Sigmoid colon (tissue), 7 donors: ENCODE data around the gene ZMPSTE24. TPM values are rescaled to one million over a fixed set of nuclear protein-coding genes. Genes with fewer than 3 reads are reported as not detected.

Experiments
- DNase-seq: peaks from one replicate; pipeline ENCODE4 v3.0.0-alpha.2; 2019
- H3K27ac ChIP-seq, 4 donors: fragments of 200-600 bp; sonication (generic); one replicate each; pipeline ENCODE4 v1.5.1; 2016 to 2019; ENCODE audit warnings: mild to moderate bottlenecking in 1 of 4
- H3K27me3 ChIP-seq, 3 donors: fragments of 200-600 bp; sonication (generic); one replicate each; pipeline ENCODE4 v1.5.1; 2019; ENCODE audit warnings: mild to moderate bottlenecking in 1 of 3
- H3K36me3 ChIP-seq, 4 donors: fragments of 200-600 bp; sonication (generic); one replicate each; pipeline ENCODE4 v1.5.1; 2016 to 2019
- H3K4me1 ChIP-seq, 4 donors: fragments of 200-600 bp; sonication (generic); one replicate each; pipeline ENCODE4 v1.5.1; 2017 to 2019
- H3K4me3 ChIP-seq, 4 donors: fragments of 200-600 bp; sonication (generic); one replicate each; pipeline ENCODE4 v1.5.1; 2017 to 2019; ENCODE audit warnings: mild to moderate bottlenecking in 2 of 4, moderate library complexity in 1 of 4
- H3K9me3 ChIP-seq, 4 donors: fragments of 200-600 bp in 3 of 4; sonication (generic) in 3 of 4; one replicate each; pipeline versions ENCODE4 v1.5.1 to v1.6.1; 2013 to 2019
- CTCF ChIP-seq, 4 experiments: fragments of 450-650 bp in 3 of 4; fragments of 200-600 bp in 1 of 4; IDR thresholded peaks; one replicate each; pipeline ENCODE4 v1.5.1; 2016 to 2019; ENCODE audit warnings: antibody characterized with exemption in 4 of 4, mild to moderate bottlenecking in 3 of 4, moderate library complexity in 2 of 4
- EP300 ChIP-seq, 4 donors: sonication (generic); formaldehyde crosslinking; IDR thresholded peaks; one replicate each; pipeline ENCODE4 v1.6.1; 2017; ENCODE audit warnings: antibody characterized with exemption in 4 of 4
- POLR2A ChIP-seq, 2 donors: fragments of 450-650 bp; IDR thresholded peaks; one replicate each; pipeline ENCODE4 v1.6.1; 2016; ENCODE audit warnings: antibody characterized with exemption in 2 of 2, mild to moderate bottlenecking in 2 of 2, moderate library complexity in 2 of 2
- POLR2AphosphoS5 ChIP-seq, 4 donors: sonication (generic); formaldehyde crosslinking; IDR thresholded peaks; one replicate each; pipeline ENCODE4 v1.6.1; 2017; ENCODE audit warnings: antibody characterized with exemption in 4 of 4
- WGBS, 2 donors: extraction: QIAGEN DNeasy Blood & Tissue Kit; methylation state at CpG; one replicate each; pipeline ENCODE4 v1.1.7; 2013; 5-methylcytosine and 5-hydroxymethylcytosine counted together
- intact Hi-C: fragments of 100-400 bp; cut with DNase I; formaldehyde crosslinking; loops from one replicate; pipeline ENCODE4 v1.15.1; 2023
- polyA plus RNA-seq, 3 donors: library from polyadenylated mRNA; stranded (reverse); fragments of 200-250 nt; gene quantifications; one replicate each; pipeline ENCODE4 v1.2.3, GENCODE V29; 2013
- total RNA-seq, 4 donors: library from RNA; depleted of rRNA; stranded (reverse); fragments of >200 nt; gene quantifications; one replicate each; pipeline ENCODE4 v1.1.0, GENCODE V29; 2016
- donor health status: healthy with polysubstance abuse.
- donor health status: Bipolar disorder and iron deficiency.
- donor health status: healthy.

The ZMPSTE24 gene
- total and polyA plus RNA-seq, 7 donors, result 10.8 to 40.7 (median 31.0) TPM

GRCh38 chr1:40267767-40268187 is 9.7 kb downstream of the ZMPSTE24 start:
- intact Hi-C loops, result no loop called here
- Histone ChIP-seq H3K36me3 (peaks cover 0 to 74% (median 25%) of the 10 kb centered on the region in 4 donors), H3K4me1 (peaks cover 0 to 44% (median 36%) of the 10 kb centered on the region in 4 donors), H3K9me3 (no peaks in the 10 kb centered on the region), H3K4me3 (peak overlapping the region in 1 of 4 donors; percentile 4), H3K27me3 (no peaks in the 10 kb centered on the region), H3K27ac (peak overlapping the region; percentile 50 to 83 (median 69))
- TF ChIP-seq POLR2A (IDR thresholded peaks at IDR 0.05), result no peak
- TF ChIP-seq CTCF (IDR thresholded peaks at IDR 0.05), result no peak
- peak in 3 of 4 donors; percentile 47 to 73 (median 60) for TF ChIP-seq POLR2AphosphoS5 (IDR thresholded peaks at IDR 0.05)
- peak in 3 of 4 donors; percentile 36 to 60 (median 48) for TF ChIP-seq EP300 (IDR thresholded peaks at IDR 0.05)
- DNase-seq, result no peak
- 57 to 76% methylated on average over 2 of the region's 2 CpGs for WGBS, 2 donors

- intact Hi-C loops, result no loop called here
- TF ChIP-seq POLR2AphosphoS5 (IDR thresholded peaks at IDR 0.05), result no peak
- TF ChIP-seq POLR2A (IDR thresholded peaks at IDR 0.05), result no peak
- TF ChIP-seq EP300 (IDR thresholded peaks at IDR 0.05), result no peak
- TF ChIP-seq CTCF (IDR thresholded peaks at IDR 0.05), result no peak
- Histone ChIP-seq H3K27ac (peak overlapping the region; percentile 35 to 83 (median 69)), H3K9me3 (no peaks in the 10 kb centered on the region), H3K36me3 (peaks cover 0 to 74% (median 25%) of the 10 kb centered on the region in 4 donors), H3K4me3 (no peak overlapping the region), H3K27me3 (no peaks in the 10 kb centered on the region), H3K4me1 (peaks cover 0 to 40% (median 32%) of the 10 kb centered on the region in 4 donors)
- no peak for DNase-seq
These were observed 10.2 kb downstream of the ZMPSTE24 start for GRCh38 chr1:40268211-40268610.

- TF ChIP-seq POLR2A (IDR thresholded peaks at IDR 0.05) (no peak), EP300 (IDR thresholded peaks at IDR 0.05) (no peak), POLR2AphosphoS5 (IDR thresholded peaks at IDR 0.05) (no peak), CTCF (IDR thresholded peaks at IDR 0.05) (no peak)
- H3K36me3 ChIP-seq, result peaks cover 0 to 73% (median 29%) of the 10 kb centered on the region in 4 donors
- intact Hi-C loops, result no loop called here
- no peak for DNase-seq
- 60 to 72% methylated on average over 3 of the region's 3 CpGs for WGBS, 2 donors
- H3K9me3 ChIP-seq, result no peaks in the 10 kb centered on the region
- H3K4me1 ChIP-seq, result peaks cover 0 to 28% (median 20%) of the 10 kb centered on the region in 4 donors
- H3K27me3 ChIP-seq, result no peaks in the 10 kb centered on the region
- no peak overlapping the region for H3K4me3 ChIP-seq
- no peak overlapping the region for H3K27ac ChIP-seq
These were observed 12.3 kb downstream of the ZMPSTE24 start for GRCh38 chr1:40270152-40270834.

GRCh38 chr1:40272653-40273213 is 14.7 kb downstream of the ZMPSTE24 start:
- no peak for TF ChIP-seq POLR2AphosphoS5 (IDR thresholded peaks at IDR 0.05)
- no peak for TF ChIP-seq CTCF (IDR thresholded peaks at IDR 0.05)
- no peak for TF ChIP-seq POLR2A (IDR thresholded peaks at IDR 0.05)
- no peak for TF ChIP-seq EP300 (IDR thresholded peaks at IDR 0.05)
- DNase-seq, result no peak
- H3K36me3 ChIP-seq, result peaks cover 0 to 92% (median 29%) of the 10 kb centered on the region in 4 donors
- 92 to 94% methylated on average over 3 of the region's 3 CpGs for WGBS, 2 donors
- intact Hi-C loops, result no loop called here
- H3K4me3 ChIP-seq, result no peak overlapping the region
- no peaks in the 10 kb centered on the region for H3K9me3 ChIP-seq
- H3K27me3 ChIP-seq, result no peaks in the 10 kb centered on the region
- peaks cover 0 to 21% (median 10%) of the 10 kb centered on the region in 4 donors for H3K4me1 ChIP-seq
- H3K27ac ChIP-seq, result no peak overlapping the region
